Fibroblast of villous mesenchyme (primary cell): ENCODE data around the gene ACADVL. TPM values are rescaled to one million over a fixed set of nuclear protein-coding genes. Genes with fewer than 3 reads are reported as not detected.

ENCODE experiments used
- DNase-seq: peaks from one replicate; pipeline ENCODE4 v3.0.0-alpha.2; 2010; ENCODE audit warnings: low read depth
- H3K4me3 ChIP-seq: 2 replicates; pipeline ENCODE4 v1.5.1; 2011; ENCODE audit warnings: low read depth, mild to moderate bottlenecking, low read length
- total RNA-seq: library from RNA; depleted of rRNA; stranded (reverse); fragments of >200 nt; gene quantifications from 2 replicates; pipeline ENCODE4 v1.2.3, GENCODE V29; 2012
- TF ChIP-seq, protein P1 (sequence below): IDR thresholded peaks from 2 replicates; pipeline ENCODE4 v1.5.1; 2012; ENCODE audit warnings: low read depth, mild to moderate bottlenecking, low read length; ENCODE audit not compliant: insufficient read depth

The ACADVL gene
- total RNA-seq, 1 donor: 255 TPM

DNA sequence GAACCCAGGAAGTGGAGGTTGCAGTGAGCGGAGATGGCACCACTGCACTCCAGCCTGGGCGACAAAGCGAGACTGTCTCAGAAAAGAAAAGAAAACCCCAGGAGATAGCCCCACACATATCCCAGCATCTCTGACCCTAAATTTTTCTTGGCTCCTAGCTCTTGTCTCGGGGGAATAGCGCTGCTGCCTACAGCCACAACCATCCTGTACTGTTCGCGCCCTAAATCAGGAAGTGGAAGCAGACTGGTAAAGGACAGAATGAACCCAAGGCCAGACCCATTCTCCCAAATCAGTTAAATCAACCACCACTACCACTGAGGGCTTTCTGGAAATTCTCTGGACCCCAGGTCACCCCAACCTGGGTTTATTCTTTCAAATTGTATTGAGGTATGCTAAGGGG, 30.1 kb downstream of the ACADVL start:
- H3K4me3 ChIP-seq: peak overlapping the region; percentile 90
- TF ChIP-seq, protein P1, sequence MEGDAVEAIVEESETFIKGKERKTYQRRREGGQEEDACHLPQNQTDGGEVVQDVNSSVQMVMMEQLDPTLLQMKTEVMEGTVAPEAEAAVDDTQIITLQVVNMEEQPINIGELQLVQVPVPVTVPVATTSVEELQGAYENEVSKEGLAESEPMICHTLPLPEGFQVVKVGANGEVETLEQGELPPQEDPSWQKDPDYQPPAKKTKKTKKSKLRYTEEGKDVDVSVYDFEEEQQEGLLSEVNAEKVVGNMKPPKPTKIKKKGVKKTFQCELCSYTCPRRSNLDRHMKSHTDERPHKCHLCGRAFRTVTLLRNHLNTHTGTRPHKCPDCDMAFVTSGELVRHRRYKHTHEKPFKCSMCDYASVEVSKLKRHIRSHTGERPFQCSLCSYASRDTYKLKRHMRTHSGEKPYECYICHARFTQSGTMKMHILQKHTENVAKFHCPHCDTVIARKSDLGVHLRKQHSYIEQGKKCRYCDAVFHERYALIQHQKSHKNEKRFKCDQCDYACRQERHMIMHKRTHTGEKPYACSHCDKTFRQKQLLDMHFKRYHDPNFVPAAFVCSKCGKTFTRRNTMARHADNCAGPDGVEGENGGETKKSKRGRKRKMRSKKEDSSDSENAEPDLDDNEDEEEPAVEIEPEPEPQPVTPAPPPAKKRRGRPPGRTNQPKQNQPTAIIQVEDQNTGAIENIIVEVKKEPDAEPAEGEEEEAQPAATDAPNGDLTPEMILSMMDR: no peak
- no peak for DNase-seq

DNA sequence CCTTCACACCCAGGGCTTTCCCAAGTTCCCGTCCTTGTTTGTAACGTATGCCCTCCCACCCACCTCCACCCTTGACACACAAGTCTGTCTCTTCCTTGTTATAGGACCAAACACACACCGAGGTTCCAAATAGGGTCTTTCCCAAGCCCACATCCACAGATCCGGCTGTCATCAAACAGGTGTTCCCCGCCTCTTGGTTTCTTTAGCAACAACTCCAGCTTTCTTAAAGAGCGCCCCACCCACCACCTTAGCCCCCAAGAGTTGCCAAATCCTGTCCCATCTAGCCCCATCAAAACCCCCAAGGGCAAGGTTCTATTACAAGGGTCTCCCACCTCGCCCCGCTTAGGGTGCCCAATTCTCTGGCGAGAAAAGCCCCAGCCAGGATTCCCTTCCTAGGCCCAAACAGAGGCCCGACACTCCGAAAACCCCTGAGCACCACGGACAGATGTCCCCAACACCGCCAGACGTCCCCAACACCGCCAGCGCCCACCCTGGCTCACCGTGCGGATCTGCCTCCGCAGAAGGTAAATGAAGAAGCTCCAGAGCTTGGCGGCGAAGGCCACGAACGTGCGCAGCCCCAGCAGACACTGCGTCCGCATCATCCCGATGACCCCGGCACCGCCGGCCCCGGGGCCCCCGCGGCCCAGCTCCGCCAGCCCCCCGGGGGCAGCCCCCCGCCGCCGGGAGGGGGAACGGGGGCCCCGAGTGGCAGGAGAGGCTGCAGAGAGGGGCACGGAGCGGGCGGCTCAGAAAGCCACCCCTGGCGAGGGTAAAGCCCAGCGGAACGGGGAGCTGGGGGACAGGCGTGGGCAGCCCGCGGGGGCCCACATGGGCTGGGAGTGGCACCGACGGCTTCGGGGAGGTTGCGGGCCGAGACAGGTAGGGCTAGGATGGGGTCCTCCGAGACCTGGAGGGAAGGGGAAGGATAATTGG, 31.2 kb downstream of the ACADVL start:
- H3K4me3 ChIP-seq: peak overlapping the region; percentile 90
- no peak for DNase-seq
- TF ChIP-seq, protein P1: no peak

DNA sequence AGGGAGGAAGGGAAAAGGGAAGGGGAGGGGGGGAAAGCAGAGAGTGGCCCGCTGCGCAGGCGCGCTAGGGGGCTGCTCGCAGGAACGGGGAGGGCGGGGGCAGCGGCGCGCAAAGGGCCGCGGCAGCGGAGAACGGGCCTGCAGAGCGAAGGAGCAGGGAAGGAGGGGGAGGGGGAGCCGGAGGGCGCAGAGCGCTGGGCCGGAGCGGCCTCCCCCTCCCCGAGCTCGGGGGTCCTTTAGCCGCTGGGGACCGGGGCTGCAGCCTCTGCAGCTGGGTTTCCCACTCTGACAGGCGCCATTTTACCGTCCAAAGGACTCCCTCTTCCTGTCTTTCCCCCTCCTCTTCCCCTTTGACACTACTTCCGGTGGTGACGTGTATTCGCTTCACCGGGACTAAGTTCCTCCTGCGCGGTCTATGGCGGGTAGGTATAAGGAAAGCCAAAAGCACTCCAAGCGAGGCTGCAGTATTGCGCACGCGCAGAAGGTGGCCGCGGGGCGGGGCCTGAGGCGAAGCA, 32.0 kb downstream of the ACADVL start, which contains the start of gene CTDNEP1:
TSS of gene CTDNEP1 (minus strand) at position 74 of the 515 bp plus-strand sequence. CDS start 438 bp downstream, outside the sequence.
- H3K4me3 ChIP-seq: peak within 1 kb of the TSS; percentile 90
- TF ChIP-seq, protein P1: no peak
- peak; percentile 100 for DNase-seq

DNA sequence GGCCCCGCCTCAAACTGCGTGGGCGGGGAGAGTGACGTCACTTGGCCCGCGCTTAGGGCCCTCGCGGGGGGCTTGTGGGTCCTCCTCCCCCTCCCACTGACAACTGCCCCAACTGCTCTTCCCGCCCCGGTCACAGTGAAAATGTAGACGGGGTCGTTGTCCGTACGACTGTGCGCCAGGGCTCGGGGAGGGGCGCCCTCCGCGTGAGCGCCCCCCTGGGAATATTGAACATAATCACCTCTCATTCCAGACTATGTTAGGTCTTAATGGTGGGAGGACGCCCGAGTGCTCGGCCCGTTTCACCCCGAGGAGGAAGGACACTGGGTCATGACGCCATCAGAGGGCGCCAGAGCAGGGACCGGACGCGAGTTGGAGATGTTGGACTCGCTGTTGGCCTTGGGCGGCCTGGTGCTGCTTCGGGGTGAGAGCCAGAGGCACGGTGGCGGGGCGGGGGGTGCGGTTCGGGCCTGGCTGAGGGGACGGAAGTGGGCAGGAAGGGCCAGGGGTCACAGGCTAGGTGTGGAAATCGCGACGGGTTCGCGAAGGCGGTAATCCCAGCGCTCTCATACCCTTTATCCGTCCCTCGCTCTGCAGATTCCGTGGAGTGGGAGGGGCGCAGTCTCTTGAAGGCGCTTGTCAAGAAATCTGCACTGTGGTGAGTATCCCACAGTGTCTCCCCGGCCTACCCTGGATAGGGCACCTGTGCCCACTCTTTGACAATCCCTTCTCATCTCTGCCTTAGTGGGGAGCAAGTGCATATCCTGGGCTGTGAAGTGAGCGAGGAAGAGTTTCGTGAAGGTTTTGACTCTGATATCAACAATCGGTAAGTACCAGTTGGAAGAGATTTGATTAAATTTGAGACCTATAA, 32.7 kb downstream of the ACADVL start, which contains the start of gene ELP5:
TSS of gene ELP5 (plus strand) at position 40 of the 868 bp plus-strand sequence. CDS start at position 376, 336 bp downstream.
- peak; percentile 98 for DNase-seq
- peak within 1 kb of the TSS; percentile 90 for H3K4me3 ChIP-seq
- TF ChIP-seq, protein P1: no peak

GRCh38 chr17:7253082-7253481, 33.3 kb downstream of the ACADVL start:
- TF ChIP-seq, protein P1: no peak

GRCh38 chr17:7254511-7254910, 34.8 kb downstream of the ACADVL start:
- H3K4me3 ChIP-seq: no peak overlapping the region
- DNase-seq: no peak
- TF ChIP-seq, protein P1: no peak

More at GRCh38 chr17:7253082-7253481, 33.3 kb downstream of the ACADVL start:
- DNase-seq: no peak
- H3K4me3 ChIP-seq: peak overlapping the region; percentile 90
